NCI-H2107 treated with DMSO at 0.1 percent for 48 hours (cell line): ENCODE data around the gene CCDC144A.
"Not testable (repeated sequence)": the region's sequence is repeated elsewhere in the genome, so short reads cannot be mapped to it uniquely, and the experiment has no call there.

Source experiments
- DNase-seq: peaks from one replicate; lab custom pipeline; 2025; ENCODE audit not compliant: unreplicated experiment; lab: John Stamatoyannopoulos, UW

CCDC144A gene

GRCh38 chr17:16689731-16690281, at the start of gene CCDC144A:
Gene CCDC144A, plus strand, starts transcription at chr17:16690241. Its CDS starts 160 bp downstream, at chr17:16690401.
- DNase-seq, result not testable (repeated sequence)

- DNase-seq, result no peak
Measured at GRCh38 chr17:16649585-16649984, 40.5 kb upstream of the CCDC144A start.

- no peak for DNase-seq
Measured at GRCh38 chr17:16652252-16652651, 37.8 kb upstream of the CCDC144A start.

GRCh38 chr17:16652847-16653366, 37.1 kb upstream of the CCDC144A start:
- DNase-seq, result peak; percentile 13

- peak; percentile 64 for DNase-seq
Measured at GRCh38 chr17:16653367-16654041, 36.5 kb upstream of the CCDC144A start, which contains the start of gene ZNF624. Gene ZNF624, minus strand, starts transcription at chr17:16653850.

GRCh38 chr17:16661217-16661616, 28.8 kb upstream of the CCDC144A start:
- no peak for DNase-seq

GRCh38 chr17:16662936-16663335, 27.1 kb upstream of the CCDC144A start:
- no peak for DNase-seq

- not testable (repeated sequence) for DNase-seq
Measured at GRCh38 chr17:16666553-16666906, 23.5 kb upstream of the CCDC144A start.

- not testable (repeated sequence) for DNase-seq
Measured at GRCh38 chr17:16666907-16667636, 23.0 kb upstream of the CCDC144A start.

- no peak for DNase-seq
Measured at GRCh38 chr17:16676676-16677268, 13.3 kb upstream of the CCDC144A start.

GRCh38 chr17:16683290-16684138, 6.5 kb upstream of the CCDC144A start:
- DNase-seq, result not testable (repeated sequence)

GRCh38 chr17:16686019-16686418, 4.0 kb upstream of the CCDC144A start:
- not testable (repeated sequence) for DNase-seq

GRCh38 chr17:16687151-16687550, 2.9 kb upstream of the CCDC144A start:
- DNase-seq, result not testable (repeated sequence)

GRCh38 chr17:16690447-16690846, 406 bp downstream of the CCDC144A start:
- not testable (repeated sequence) for DNase-seq

- DNase-seq, result not testable (repeated sequence)
Measured at GRCh38 chr17:16697603-16698002, 7.6 kb downstream of the CCDC144A start.

GRCh38 chr17:16745492-16746203, 55.6 kb downstream of the CCDC144A start:
- DNase-seq, result not testable (repeated sequence)

- not testable (repeated sequence) for DNase-seq
Measured at GRCh38 chr17:16746571-16746970, 56.5 kb downstream of the CCDC144A start.

GRCh38 chr17:16750515-16750914, 60.5 kb downstream of the CCDC144A start:
- not testable (repeated sequence) for DNase-seq

- peak; percentile 39 for DNase-seq
Measured at GRCh38 chr17:16751224-16751923, 61.3 kb downstream of the CCDC144A start.
